Measurements from ENCODE around the gene PHF12.

The PHF12 gene

DNA sequence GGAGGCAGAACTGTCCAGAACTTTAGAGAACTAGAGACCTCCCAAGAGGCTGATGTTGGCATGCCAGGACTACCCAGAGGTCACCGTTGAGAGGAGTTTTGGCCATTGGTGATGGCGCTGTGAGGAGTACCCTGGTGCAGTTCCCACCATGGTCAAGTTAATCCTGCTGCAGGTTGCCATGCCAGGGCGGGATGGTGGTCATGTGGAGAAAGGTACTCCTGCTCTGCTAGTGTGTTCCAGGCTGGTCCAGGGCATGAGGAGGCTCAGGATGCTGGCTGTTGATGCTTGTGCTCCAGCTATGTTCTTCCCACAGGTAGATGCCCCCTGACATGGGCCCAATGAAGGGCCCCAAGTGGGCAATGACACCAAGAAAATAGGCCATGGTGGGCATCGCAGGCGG is 4.1 kb upstream of the PHF12 start:
- no peak for DNase-seq (ENCODE audit: low read depth in 2 of 3, low spot score in 2 of 3)

DNA sequence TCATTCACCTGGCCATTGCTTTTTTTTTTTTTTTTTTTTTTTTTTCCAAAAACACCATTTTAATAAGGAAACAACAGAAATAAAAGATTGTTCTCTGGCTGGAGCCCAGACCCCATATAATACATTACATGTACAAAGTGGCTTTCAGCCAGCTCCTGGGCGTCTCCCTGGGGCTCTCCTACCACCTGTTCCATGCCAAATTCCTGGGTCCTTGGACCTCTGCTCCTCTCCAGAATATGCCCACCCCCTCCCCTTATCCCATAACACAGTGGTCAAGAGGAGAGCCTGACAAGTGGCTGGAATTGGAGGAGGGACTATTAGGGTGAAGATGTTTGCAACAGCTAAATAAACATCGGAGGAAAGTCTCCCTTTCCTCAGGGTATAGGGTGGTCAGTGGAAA is 3.6 kb upstream of the PHF12 start:
- DNase-seq (ENCODE audit: low read depth in 2 of 3, low spot score in 2 of 3), result no peak

DNA sequence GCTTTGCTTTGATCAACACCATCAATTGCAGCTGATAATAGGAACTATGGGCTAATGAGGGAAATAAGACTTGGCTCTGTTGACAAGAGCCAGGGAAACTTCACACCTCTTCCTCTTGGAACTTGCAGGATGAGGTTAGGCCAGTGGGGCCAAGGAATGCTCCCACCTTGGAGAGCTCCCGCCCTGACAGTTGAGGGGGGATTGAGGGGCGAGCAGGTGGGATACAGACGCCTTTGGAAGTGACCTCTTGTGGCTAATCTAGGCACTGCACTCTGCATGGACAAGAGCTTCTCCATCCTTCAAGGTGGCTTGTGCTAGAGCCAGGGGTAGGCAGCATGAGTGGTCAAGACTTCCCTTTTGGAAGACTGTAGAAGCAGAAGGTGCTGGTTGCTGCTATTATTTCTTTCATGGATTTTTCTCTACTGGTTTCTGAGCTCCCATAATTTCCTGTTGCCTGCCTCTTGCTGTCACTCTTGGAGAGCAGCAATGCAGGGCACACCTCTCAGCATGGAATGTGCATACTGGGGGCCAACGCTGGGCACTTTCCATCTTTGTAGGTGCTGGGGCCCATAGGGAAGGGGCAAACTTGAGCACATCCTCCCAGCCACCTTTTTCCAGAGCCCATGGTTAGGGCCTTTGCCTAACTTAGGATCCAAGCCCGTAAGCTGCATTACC is 2.3 kb upstream of the PHF12 start:
- peak in 2 of 3 experiments; percentile 21 to 37 for DNase-seq (ENCODE audit: low read depth in 2 of 3, low spot score in 2 of 3)

DNA sequence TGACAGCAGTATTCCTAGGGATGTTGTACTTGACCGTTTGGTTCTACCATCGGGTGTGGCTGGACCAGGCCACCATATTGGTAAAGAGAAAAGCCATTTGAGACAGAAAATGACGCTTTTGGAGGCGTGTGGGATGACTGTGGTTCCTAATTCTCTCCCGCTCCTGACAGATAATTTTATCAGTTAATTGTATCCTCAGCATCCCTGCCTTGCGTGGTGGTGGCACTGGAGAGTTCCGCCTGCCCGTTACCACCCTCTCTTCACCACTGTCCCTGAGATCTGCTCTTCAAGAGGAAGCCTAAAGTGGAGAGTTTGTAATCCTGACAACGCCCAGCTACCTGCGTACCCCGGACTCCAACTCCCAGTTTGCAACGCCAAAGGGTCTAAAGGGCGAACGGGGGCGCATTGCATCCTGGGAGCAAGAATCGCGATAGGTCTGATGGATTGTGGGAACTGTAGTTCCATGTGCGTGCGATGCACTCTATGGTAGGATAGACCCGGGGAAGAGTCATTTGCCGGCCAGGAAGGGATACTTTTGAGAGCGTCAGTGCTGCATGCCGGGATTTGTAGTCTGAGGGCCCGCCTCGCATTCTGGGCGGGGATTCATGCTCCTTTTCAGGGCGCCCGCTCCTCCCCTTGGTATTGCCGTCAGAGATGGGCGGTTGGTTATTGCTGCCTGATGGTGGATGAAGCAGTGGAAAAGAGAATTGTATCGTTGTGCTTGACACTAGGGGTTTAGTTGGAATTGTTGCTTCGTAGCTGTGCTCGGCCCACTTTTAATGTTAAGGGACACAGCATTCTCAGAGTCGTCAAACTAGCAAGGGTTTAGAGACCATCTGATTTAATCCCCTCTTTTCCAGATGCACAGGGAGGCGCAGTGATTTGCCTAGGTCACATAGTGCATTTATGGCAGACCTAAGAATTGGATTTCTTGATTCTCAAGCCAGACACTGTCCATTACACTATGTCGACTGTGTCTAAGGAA is 965 bp upstream of the PHF12 start:
- peak; percentile 62 to 79 (median 75) for DNase-seq (ENCODE audit: low read depth in 2 of 3, low spot score in 2 of 3)

DNA sequence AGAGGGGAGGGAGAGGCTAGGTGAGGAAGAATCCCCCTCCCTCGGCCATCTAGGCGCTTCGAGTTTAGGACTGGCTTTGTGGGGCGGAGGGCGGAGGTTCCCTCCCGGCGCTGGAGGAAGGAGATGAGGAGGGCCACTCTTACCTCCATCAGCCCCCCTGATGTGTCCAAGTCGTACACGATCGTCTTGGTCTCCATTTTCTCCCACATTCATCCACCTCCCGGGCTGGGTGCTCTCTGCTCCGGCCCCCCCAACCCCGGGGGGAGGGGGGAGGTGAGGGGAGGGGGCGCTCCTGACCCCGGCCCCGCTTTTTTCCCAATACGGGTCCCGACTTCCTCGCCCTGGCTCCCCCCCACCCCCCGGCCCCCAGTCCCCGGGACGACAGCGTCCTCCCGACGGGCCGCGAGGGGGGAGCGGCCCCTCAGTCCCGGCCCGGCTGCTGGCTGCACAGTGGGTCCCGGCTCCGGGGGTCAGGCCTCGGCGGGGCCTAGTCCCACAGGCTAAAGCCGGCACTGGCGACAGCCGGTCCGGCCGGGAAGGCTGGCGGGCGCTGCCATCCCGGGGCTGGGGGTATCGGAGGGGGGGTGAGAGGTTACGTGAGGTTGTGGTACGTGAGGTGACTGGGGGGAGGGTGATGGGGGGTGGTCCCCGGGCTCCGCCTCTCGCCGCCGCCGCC is 428 bp downstream of the PHF12 start:
- no peak for DNase-seq (ENCODE audit: low read depth in 2 of 3, low spot score in 2 of 3)

DNA sequence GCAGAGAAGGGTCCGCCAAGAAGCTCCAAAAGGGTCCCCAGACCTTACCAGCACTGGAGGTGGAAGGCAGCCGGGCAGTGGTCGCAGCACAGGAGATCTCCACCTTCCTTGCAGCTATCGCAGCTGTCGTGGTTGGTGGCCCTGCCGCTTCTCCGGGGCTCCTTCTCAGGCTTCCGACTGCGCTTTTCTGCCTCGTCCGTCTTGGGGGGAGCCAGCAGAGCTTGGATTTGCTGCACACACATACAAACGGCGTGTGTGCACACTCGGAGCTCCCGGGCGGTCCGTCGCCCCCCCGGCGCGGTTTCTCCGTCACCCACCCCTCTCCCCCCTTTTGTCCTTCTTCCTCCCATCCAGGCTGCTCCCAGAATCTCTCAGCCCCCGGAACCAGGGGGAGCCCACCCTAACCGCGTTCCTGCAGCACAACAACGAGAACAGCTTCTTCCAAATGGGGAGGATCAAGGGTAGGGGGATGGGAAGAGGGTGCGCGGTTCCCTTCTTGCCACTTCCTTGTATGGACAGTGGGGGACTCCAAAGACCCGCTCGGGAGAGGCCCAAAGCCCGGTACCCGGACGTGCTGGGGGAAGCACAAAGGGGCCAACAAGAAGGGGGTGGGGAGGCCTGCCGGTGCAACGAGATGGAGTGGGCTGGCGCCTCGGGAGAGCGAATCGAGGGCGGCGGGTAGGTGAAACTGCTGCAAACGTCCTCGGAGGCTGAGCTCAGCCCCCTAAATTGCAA is 1.1 kb downstream of the PHF12 start:
- DNase-seq (ENCODE audit: low read depth in 2 of 3, low spot score in 2 of 3), result peak; percentile 32 to 39 (median 33)

DNA sequence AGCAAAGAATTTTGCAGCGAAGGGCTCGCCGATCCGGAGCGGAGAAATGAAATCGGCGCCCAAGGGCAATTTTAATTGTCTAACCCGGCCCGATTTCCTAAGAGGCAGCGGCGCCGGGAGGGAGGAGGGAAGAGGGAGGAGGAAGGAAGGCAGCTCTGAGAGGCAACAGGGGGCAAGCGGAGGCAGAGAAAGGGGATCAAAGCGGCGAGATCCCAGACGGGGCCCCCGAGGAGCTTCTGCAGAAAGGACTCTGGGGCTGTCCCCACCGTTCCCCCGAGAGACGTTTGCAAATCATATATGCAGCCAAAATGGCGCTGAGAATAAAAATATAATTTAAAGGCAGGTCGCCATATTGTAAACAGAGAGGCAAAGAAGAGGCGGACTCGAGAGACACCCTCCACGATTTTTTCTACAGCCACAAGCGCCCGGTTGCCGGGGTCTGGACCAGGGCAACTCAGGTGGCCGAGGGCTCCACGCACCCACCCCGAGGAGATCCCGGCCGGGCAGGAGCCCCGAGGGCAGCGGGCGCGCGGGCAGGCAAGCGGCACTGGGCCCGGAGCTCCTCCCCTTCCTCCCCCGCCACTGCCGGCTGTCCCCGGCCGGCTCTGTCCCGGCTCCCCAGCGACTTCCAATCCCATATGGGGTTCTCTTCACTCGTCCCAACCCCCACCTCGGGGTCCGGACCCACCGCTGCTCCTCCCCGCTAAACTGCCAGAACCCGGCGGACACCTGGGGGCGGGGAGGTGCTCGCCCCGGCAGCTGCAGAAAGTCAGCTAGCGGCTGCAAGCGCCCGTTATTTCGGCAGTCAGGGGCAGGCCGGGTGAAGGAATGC is 1.9 kb downstream of the PHF12 start:
- DNase-seq (ENCODE audit: low read depth in 2 of 3, low spot score in 2 of 3), result peak; percentile 31 to 59 (median 37)

DNA sequence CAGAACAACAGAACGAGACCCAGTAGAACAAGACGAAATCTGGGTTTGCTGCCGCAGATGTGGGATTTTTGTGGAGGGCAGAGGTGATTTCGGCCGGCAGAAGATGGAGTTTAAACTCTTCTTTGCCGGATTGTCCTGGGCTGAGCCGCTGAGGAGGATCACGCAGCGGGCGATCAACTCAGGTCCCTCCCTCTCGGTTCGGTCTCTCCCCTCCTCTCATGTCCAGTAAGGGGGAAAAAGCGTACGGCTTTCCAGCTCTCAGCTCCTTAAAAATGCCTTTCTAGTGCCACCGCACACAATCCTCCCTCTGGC is 2.5 kb downstream of the PHF12 start:
- no peak for DNase-seq (ENCODE audit: low read depth in 2 of 3, low spot score in 2 of 3)

DNA sequence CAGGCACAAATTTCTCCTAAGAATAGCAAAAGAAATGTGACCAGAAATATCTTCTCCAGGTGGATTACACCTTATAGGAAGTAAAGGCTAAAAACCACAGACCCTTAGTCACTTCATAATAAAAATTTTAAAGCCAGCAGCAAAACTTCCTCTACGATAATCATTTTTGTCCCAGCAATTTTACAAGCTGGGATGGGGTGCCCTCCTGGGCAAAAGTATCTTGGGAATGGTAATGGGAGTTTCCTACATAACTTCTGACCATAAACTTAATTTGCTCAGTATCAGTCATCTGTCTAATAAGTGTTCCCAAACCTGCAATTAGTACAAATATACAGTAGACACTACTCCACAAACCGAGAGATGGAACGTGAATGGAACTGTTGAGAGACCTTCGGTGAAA is 3.0 kb downstream of the PHF12 start:
- DNase-seq (ENCODE audit: low read depth in 2 of 3, low spot score in 2 of 3), result no peak

DNA sequence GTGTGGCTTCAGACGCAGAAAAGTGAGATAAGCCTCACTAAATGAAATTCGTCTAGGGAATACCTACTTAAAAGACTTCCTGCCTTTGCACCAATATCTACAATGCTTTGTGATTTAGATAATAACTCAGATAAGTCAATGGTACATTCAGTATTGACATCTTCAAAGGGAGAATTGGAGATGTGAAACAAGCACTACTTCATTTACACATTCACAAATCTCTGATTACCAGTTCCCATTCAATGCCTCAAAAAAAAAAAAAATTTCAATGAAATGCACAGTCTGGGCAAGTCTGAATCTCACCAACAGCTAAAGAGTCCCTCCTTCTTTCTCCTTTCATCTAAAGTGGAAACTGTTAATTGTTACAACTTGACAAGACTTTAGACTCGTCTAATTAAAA is 3.7 kb downstream of the PHF12 start:
- DNase-seq (ENCODE audit: low read depth in 2 of 3, low spot score in 2 of 3), result no peak

DNA sequence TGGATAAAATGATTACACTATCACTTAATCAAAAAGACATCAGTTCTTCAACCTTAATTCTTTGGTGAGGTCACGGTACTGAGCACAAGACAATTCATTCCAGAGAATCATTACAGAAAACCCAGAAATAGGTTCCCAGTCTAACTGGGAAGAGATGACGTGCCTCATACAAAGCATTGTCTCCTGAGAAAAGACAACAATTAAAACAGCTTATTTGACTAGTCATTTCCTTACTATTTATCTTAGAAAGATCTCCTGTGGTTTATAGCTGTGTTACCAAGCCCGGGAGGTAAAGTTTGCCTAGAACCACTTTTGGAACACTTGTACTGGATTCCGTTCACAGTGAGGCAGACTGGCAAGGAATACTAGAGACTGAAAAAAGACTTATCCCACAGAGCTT is 5.1 kb downstream of the PHF12 start:
- DNase-seq (ENCODE audit: low read depth in 2 of 3, low spot score in 2 of 3), result no peak

DNA sequence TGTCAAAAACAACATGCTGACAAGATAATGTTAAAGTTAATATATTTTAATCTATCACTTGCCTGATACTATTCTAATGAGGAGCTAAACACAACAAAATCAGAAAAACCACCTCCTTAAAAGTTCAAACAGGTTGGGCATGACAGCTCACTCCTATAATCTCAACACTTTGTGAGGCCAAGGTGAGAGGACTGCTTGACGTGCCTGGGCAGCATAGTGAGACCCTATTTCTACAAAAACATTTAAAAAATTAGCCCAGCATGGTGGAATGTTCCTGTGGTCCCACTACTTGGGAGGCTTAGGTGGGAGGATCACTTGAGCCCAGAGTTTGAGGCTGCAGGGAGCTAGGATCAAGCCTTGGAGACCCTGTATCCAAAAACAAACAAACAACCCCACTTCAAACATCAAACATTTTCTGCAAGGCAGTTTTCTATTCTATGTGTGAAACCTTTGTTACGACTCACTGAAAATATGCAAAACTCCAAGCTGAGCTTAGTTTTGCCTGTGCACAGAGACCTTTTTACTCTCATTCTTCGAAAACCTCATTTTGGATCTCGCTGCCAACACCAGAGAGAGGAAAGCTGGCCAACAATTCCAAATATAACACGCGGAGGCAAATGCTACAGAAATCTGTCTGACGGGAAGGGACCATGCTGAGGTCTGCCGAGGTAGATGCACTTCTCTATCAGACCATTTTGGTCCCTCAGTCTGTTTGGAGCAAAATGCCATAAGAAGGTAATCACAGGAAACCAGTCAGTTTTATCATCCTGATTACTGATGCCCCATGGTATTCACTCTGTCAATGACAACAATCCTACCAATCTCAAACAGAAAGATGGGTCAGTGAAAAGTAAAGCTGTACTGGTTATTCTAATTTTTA is 6.2 kb downstream of the PHF12 start:
- DNase-seq (ENCODE audit: low read depth in 2 of 3, low spot score in 2 of 3), result no peak

DNA sequence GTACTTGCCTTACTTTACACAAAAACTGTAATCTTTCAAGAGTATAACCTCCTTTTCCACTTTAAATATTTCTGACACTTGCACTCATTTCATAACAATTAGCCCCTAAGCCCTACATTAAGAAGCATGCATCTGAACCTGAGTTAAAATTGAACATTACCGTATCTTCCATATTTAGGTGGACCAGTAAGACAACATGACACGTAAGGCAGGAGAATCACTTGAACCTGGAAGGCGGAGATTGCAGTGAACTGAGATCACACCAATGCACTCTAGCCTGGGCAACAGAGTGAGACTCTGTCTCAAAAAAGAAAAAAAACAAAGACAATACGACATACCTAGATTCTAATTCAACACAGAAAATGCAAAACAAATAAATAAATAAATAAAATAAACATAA is 7.0 kb downstream of the PHF12 start:
- DNase-seq (ENCODE audit: low read depth in 2 of 3, low spot score in 2 of 3), result no peak

DNA sequence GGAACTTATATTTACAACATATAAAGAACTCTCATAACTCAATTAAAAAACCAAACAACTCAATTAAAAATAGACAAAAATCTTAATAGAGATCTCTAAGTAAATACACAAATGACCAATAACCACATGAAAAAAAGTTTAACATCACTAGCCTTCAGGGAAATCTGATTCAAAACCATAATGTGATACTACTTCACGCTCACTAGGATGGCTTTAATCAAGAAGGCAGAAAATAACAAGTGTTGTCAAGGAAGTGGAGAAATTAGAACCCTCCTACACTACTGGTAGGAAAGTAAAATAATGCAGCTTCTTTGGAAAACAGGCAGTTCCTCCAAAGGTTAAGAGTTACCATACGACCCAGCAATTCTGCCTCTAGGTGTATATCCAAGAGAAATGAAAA is 8.4 kb downstream of the PHF12 start:
- no peak for DNase-seq (ENCODE audit: low read depth in 2 of 3, low spot score in 2 of 3)

DNA sequence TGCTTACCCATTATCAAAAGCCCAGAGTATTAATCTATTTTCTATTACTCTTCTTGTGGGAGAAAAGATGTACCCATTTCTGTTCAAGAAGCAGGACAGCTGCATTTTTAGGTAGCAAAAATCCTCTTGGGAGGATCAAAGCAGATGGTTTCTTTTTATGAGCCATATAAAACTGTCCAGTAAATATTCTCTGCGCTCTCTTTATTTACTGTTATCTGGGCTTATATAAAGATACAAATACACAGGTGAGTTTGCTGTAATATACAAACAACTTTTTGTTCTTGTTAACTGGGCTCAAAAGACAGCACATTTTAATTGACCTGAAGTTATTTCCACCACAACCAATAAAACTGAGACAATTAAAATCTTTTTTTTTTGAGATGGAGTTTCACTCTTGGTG is 10.1 kb downstream of the PHF12 start:
- no peak for DNase-seq (ENCODE audit: low read depth in 2 of 3, low spot score in 2 of 3)

DNA sequence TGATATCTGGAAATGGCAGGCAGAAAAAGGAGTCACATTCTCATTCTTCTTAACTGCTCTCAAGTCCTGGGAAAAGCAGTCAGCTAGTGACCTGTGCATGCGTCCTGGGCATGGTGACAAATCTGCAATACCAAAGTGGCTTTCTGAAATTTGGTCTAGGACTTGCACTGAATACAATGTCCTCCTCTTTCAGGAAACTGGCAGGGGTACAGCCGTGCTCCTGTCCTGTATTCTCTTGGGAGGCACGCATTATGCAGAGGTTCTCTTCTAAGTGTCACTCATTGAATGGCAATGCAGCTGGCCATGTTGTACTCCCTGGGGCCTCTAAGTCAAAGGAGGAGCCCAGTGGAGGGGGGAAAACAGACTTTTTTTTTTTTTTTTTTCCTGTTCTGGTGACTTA is 10.6 kb downstream of the PHF12 start:
- DNase-seq (ENCODE audit: low read depth in 2 of 3, low spot score in 2 of 3), result no peak

DNA sequence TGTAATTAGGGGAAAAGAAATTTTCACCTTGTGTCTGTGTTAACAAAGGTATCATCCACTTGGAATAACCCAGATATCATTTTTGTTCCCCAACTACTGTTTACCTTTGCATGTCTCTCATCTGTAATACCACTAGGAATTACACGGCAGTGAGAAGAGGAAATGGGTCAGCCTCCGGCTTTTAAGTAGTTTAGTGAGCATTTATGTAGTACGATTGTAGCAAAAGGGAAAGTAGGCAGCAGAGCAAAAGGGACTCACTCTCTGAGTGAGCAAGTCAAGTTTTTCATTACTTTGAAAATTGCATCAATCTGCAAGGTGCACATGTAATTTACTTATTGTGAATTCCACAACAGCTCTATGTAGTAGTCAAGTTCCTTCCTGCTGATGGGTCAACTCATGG is 11.2 kb downstream of the PHF12 start:
- no peak for DNase-seq (ENCODE audit: low read depth in 2 of 3, low spot score in 2 of 3)

DNA sequence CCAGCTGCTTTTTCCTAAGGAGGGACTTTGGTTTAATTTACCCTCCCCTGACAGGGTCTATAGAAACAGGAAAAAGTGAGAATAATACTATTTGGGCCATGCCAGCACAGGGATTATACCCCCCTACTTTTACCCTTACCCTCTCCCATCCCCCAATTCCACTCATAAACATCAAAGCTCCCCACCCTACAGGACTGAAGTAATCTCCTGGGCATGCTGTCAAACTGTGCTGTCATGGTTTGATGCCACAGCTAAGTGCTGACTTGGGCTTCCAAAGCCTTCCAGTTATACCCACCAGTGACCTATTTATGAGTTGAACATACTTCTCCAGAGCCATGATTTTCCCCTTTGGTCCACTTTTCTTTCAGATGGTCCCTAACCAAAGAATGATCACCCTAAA is 12.8 kb downstream of the PHF12 start:
- DNase-seq (ENCODE audit: low read depth in 2 of 3, low spot score in 2 of 3), result no peak

DNA sequence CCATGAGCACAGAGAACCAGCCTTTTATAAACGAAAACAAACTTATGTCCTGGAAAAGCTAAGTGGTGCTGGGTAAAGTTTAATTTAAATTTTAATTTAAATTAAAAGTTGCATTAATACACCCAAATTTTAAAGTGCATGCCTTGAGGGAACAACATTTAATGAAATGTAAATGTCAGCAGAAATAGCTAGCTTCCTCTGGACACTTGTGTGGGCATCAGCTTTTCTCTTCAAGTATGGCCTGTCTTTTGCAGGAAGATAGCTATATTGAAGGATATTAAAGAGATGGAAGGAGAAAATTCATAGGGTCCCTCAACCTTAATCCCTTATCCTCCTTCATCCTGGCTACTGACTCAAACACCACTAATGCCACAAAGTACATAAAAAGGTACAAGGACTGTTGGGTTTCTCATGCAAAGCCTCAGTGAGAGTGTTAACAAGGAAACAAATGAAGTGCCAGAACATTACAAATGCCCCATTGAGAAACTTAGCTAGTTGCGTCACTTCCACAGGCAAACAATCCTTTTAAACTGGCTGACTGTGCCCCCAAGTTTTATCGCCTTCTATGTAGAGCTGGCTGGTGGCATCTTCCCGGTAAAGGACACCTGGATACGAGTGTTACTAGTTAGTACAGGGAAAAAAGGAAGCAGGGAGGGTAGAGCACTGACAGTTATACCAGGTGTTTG is 14.1 kb downstream of the PHF12 start:
- no peak for DNase-seq (ENCODE audit: low read depth in 2 of 3, low spot score in 2 of 3)

Data from activated CD8-positive, alpha-beta memory T cell treated with anti-CD3 and anti-CD28 coated beads for 48 hours (primary cell).